GM23338 (cell line): ENCODE measurements around the gene MGRN1.

Source experiments
- CREB1 ChIP-seq: fragments of 250-450 bp; sonication (Bioruptor Pico); IDR thresholded peaks from 2 replicates; pipeline ENCODE4 v1.5.0; 2020; ENCODE audit warnings: low read depth, mild to moderate bottlenecking, moderate library complexity
- CTCF ChIP-seq, 2 experiments: fragments of 200-600 bp in 1 of 2; sonication (generic) in 1 of 2; conservative IDR thresholded peaks; 2 replicates each; pipeline versions ENCODE4 v1.5.1 to v1.6.1; 2016 to 2017; ENCODE audit warnings: antibody characterized with exemption in 2 of 2, low read depth in 2 of 2, mild to moderate bottlenecking in 2 of 2, moderate library complexity in 1 of 2
- ETS1 ChIP-seq: IDR thresholded peaks from 2 replicates; pipeline ENCODE4 v1.6.1; 2016; ENCODE audit warnings: antibody characterized with exemption
- EZH2 ChIP-seq: fragments of 200-600 bp; sonication (generic); IDR thresholded peaks from one replicate; pipeline ENCODE4 v1.8.0; 2017; ENCODE audit warnings: antibody characterized with exemption, mild to moderate bottlenecking, low read depth; ENCODE audit not compliant: unreplicated experiment
- EZH2phosphoT487 ChIP-seq: fragments of 200-600 bp; sonication (generic); IDR thresholded peaks from one replicate; pipeline ENCODE4 v1.8.1; 2018; ENCODE audit warnings: antibody characterized with exemption; ENCODE audit not compliant: unreplicated experiment
- JUNB ChIP-seq: IDR thresholded peaks from one replicate; pipeline ENCODE4 v1.6.1; 2016; ENCODE audit warnings: antibody characterized with exemption; ENCODE audit not compliant: unreplicated experiment
- NANOG ChIP-seq: IDR thresholded peaks from 2 replicates; pipeline ENCODE4 v1.6.1; 2016; ENCODE audit warnings: antibody characterized with exemption, borderline replicate concordance
- POLR2AphosphoS5 ChIP-seq: IDR thresholded peaks from 2 replicates; pipeline ENCODE4 v1.6.1; 2016; ENCODE audit warnings: antibody characterized with exemption, low read depth
- REST ChIP-seq: IDR thresholded peaks from one replicate; pipeline ENCODE4 v1.6.1; 2018; ENCODE audit warnings: antibody characterized with exemption; ENCODE audit not compliant: unreplicated experiment
- STAT1 ChIP-seq: IDR thresholded peaks from one replicate; pipeline ENCODE4 v1.6.1; 2016; ENCODE audit warnings: antibody characterized with exemption; ENCODE audit not compliant: unreplicated experiment

- TF ChIP-seq CTCF (conservative IDR thresholded peaks at IDR 0.05; ENCODE audit: low read depth in 2 of 2) = no peak
- no peak for TF ChIP-seq REST
- TF ChIP-seq EZH2 = no peak
- TF ChIP-seq POLR2AphosphoS5 = no peak
- no peak for TF ChIP-seq NANOG
- TF ChIP-seq CREB1 (CRISPR knock-in tag) = no peak
- TF ChIP-seq EZH2phosphoT487 = no peak
- TF ChIP-seq ETS1 = no peak
- no peak for TF ChIP-seq JUNB
- TF ChIP-seq STAT1 = no peak
These were observed 77.3 kb downstream of the MGRN1 start for GRCh38 chr16:4701791-4702465.
